Activated CD4-positive, alpha-beta T cell treated with anti-CD3 and anti-CD28 coated beads for 36 hours (primary cell): ENCODE results near the gene NFE2L2. TPM values are rescaled to one million over a fixed set of nuclear protein-coding genes. Genes with fewer than 3 reads are reported as not detected.
"Not testable (repeated sequence)": the region's sequence is repeated elsewhere in the genome, so short reads cannot be mapped to it uniquely, and the experiment has no call there.

ENCODE experiments used
- ATAC-seq: fragments of 200-7000 bp; cut with Tn5 transposase; one replicate; pipeline ENCODE4 v1.10.0; 2021; ENCODE audit warnings: mild to moderate bottlenecking, moderate library complexity
- CTCF ChIA-PET: fragments of 350-600 bp; sonication (Branson Sonifier 250); formaldehyde crosslinking; loops from one replicate; lab custom pipeline; 2021; ENCODE audit warnings: antibody characterized with exemption; lab: Charles Lee
- POLR2A ChIA-PET: fragments of 350-600 bp; sonication (Branson Sonifier 250); formaldehyde crosslinking; loops from one replicate; lab custom pipeline; 2021; ENCODE audit warnings: antibody characterized with exemption, inconsistent platforms; lab: Charles Lee
- DNase-seq: peaks from one replicate; pipeline ENCODE4 v3.0.0-alpha.2; 2020
- H3K27ac Mint-ChIP-seq: one replicate; pipeline ENCODE4 v1.8.0; 2021; ENCODE audit warnings: mixed read lengths
- H3K27me3 Mint-ChIP-seq: one replicate; pipeline ENCODE4 v1.8.0; 2021; ENCODE audit warnings: mixed read lengths
- H3K36me3 Mint-ChIP-seq: one replicate; pipeline ENCODE4 v1.8.0; 2021; ENCODE audit warnings: low read depth, mixed read lengths
- H3K4me1 Mint-ChIP-seq: one replicate; pipeline ENCODE4 v1.8.0; 2021; ENCODE audit warnings: mixed read lengths
- H3K4me3 Mint-ChIP-seq: one replicate; pipeline ENCODE4 v1.8.0; 2021; ENCODE audit warnings: mild to moderate bottlenecking, moderate library complexity, mixed read lengths
- H3K9me3 Mint-ChIP-seq: one replicate; pipeline ENCODE4 v1.8.0; 2021; ENCODE audit warnings: low read depth, mixed read lengths
- intact Hi-C, 2 experiments: fragments of 100-400 bp; cut with DNase I in 1 of 2; cut with micrococcal nuclease in 1 of 2; formaldehyde crosslinking; loops; one replicate each; pipeline versions ENCODE4 v1.14.2 to v1.15.1; 2022 to 2024; cut with DNase I, micrococcal nuclease
- total RNA-seq, 2 experiments: library from RNA; stranded (reverse); gene quantifications; one replicate each; pipeline ENCODE4 v1.2.3, GENCODE V29; 2021

NFE2L2 gene
- total RNA-seq, 2 experiments from 2014 or later, result 56.6 to 81.5 TPM

DNA sequence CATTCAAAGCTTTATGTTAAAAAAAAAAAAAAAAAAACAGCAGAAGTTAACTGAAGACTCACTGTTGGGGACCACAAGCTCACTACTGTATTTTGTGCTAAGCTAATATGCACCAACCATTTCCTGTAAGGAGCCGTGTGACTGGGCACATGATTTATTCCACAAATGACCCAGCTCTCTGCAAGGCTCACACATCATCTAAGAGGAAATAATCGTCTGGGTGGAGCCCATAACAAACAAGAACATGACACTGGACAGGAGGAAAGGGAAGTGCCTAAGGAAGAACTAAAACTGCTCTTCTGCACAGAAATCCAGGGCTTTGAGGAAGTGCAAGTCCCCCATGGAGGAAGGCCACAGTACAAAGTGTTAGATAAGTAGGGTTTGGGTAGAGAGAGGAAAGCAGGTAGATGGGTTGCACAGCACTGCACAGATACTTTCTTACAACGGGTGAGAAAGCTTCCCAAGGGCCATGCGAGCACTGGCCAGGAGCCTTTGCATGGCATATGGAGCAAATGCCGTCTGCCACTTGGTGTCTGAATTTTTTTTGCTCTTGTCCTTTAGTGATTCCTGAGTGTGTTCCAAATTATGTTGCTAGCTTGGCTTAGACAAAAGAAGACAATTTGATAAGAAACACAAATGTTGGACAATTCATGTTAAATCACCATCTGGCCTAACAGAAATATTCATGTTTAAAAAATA is 24.4 kb downstream of the NFE2L2 start:
- H3K27me3 Mint-ChIP-seq, result no peaks in the 10 kb centered on the region

DNA sequence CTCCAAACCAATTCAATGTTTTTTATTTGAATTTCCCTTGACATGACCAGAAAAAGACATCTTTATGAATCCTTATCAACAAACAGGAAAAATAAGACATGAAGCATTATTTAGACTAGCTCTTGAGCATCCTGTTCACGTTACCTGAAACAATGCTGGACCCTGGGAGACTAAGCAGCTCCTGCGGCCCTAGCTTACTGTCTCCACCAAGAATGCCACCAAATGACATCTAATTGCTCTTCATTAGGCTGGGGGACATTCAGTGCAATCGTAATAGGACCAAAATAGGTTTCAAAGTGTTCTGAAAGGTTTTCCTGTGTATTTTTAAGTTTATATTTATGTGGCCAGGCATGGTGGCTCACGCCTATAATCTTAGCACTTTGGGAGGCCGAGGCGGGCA is 25.5 kb downstream of the NFE2L2 start:
- H3K27me3 Mint-ChIP-seq, result no peaks in the 10 kb centered on the region
- no peak overlapping the region for H3K4me3 Mint-ChIP-seq
- intact Hi-C loops, result no loop called here
- H3K4me1 Mint-ChIP-seq, result peaks cover 74% of the 10 kb centered on the region
- DNase-seq (no peak), ATAC-seq (no peak)
- ChIA-PET POLR2A (interaction anchor here (1.1 to 1.8 kb wide), 3 partner anchors 24 to 74 kb away, joined by 3 to 8 read pairs (median 4); partner anchors contain the start of gene NFE2L2), CTCF (interaction anchor here (0.7 to 3.0 kb wide), 6 partner anchors 8 to 485 kb away, joined by 3 to 22 read pairs (median 5); partner anchors contain the start of gene NFE2L2)
- H3K27ac Mint-ChIP-seq, result peak overlapping the region; percentile 72
- peaks cover 47% of the 10 kb centered on the region for H3K36me3 Mint-ChIP-seq
- no peaks in the 10 kb centered on the region for H3K9me3 Mint-ChIP-seq

More for the DNA sequence above, 24.4 kb downstream of the NFE2L2 start:
- Mint-ChIP-seq H3K36me3 (peaks cover 48% of the 10 kb centered on the region), H3K27ac (peak overlapping the region; percentile 94), H3K4me3 (peak overlapping the region; percentile 4), H3K9me3 (no peaks in the 10 kb centered on the region), H3K4me1 (peaks cover 80% of the 10 kb centered on the region)
- DNase-seq, result peak; percentile 57
- peak; percentile 86 for ATAC-seq
- intact Hi-C loops, result loop anchor here (1.0 to 5.0 kb wide), 2 partner anchors 23 to 33 kb away; no protein-coding TSS in a partner anchor
- ChIA-PET CTCF (interaction anchor here (0.7 to 3.0 kb wide), 9 partner anchors 9 to 1239 kb away, joined by 3 to 22 read pairs (median 4); partner anchors contain the start of gene NFE2L2), POLR2A (interaction anchor here (0.7 to 1.8 kb wide), 8 partner anchors 11 to 75 kb away, joined by 3 to 8 read pairs (median 4); partner anchors contain the start of gene NFE2L2)

DNA sequence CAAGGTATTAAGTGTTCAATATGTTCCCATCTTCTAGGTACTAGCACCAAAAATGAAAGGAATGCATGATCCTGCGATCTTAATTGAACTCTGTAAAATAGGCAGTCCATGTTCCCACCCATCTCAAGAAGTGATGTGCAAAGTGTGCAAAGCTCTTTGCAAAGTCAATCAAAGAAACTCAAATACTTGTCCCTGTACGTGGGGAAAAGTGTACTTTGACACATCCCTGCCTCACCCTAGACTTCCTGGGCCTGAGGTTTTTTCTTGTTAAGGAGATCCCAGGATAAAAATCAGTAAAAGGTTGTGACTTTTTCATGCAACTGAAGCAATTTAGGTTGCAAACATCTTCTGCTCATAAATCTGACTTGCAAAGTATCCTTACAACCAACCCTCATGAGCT is 26.6 kb downstream of the NFE2L2 start:
- ATAC-seq, result no peak
- Mint-ChIP-seq H3K27me3 (no peaks in the 10 kb centered on the region), H3K27ac (peak overlapping the region; percentile 72)

DNA sequence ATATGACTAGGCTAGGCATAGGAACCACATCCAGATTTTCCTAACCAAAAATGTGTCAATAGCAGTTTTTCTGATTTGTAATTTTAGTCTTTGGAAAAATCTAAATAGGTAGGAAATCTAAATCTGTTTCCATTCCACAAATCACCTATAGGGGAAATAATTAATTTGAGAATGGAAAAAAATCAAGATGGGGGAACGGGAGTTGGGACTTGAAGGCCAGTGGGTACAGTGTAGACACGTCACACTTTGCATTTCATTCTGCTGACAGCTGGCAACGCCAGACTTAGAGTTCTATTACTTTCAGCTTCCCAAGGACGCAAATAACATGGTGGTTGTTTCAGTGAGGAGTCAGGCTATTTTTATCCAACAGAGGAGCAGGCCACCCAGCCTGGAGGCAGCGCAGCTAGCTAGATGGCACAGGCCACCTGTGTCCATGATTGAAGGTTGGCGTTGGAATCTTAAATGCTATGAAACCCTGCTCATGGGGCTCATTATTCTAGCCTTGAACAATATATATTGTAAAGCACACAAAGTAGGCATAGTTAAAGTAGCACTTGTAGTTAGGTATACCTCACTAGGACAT is 28.6 kb downstream of the NFE2L2 start:
- H3K4me3 Mint-ChIP-seq, result no peak overlapping the region
- no peaks in the 10 kb centered on the region for H3K27me3 Mint-ChIP-seq
- peak overlapping the region; percentile 38 for H3K27ac Mint-ChIP-seq
- intact Hi-C loops, result no loop called here
- CTCF ChIA-PET, result interaction anchor here (0.7 to 1.2 kb wide), 4 partner anchors 22 to 71 kb away, joined by 3 to 5 read pairs (median 4); no protein-coding TSS in a partner anchor
- no peak for DNase-seq
- H3K36me3 Mint-ChIP-seq, result peaks cover 50% of the 10 kb centered on the region
- no peaks in the 10 kb centered on the region for H3K9me3 Mint-ChIP-seq
- ATAC-seq, result no peak
- H3K4me1 Mint-ChIP-seq, result peaks cover 59% of the 10 kb centered on the region
- POLR2A ChIA-PET, result no interaction called here

More for the DNA sequence above, 26.6 kb downstream of the NFE2L2 start:
- POLR2A ChIA-PET, result no interaction called here
- CTCF ChIA-PET, result interaction anchor here (0.7 to 2.9 kb wide), 4 partner anchors 11 to 73 kb away, joined by 3 to 22 read pairs (median 4); partner anchors contain the start of gene NFE2L2
- peaks cover 47% of the 10 kb centered on the region for H3K36me3 Mint-ChIP-seq
- H3K4me1 Mint-ChIP-seq, result peaks cover 66% of the 10 kb centered on the region
- no peak overlapping the region for H3K4me3 Mint-ChIP-seq
- H3K9me3 Mint-ChIP-seq, result no peaks in the 10 kb centered on the region
- intact Hi-C loops, result no loop called here
- DNase-seq, result no peak

DNA sequence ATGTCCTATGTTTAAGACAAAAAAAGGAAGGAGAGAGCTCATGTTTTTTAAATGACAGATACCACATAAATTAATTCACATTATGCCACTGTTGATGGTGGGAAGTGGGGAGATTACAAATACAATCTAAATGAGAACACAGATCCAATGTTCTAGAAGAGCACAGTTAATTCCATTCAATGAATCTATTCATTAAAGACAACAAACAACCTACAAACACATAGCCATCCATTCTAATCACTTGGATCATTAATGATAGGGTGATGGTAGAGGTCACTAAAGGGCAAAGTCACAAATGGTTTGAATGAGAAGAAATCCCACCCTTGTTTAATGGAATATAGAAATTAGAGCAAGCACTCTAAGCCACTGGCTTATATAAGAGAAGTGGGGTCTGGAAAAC is 30.3 kb downstream of the NFE2L2 start:
- ChIA-PET POLR2A (interaction anchor here (0.6 kb wide), 1 partner anchor 64 kb away, joined by 3 read pairs; no protein-coding TSS in a partner anchor), CTCF (interaction anchor here (1.3 kb wide), 1 partner anchor 99 kb away, joined by 3 read pairs; no protein-coding TSS in a partner anchor)
- no peak overlapping the region for H3K4me3 Mint-ChIP-seq
- no peak for DNase-seq
- no peaks in the 10 kb centered on the region for H3K9me3 Mint-ChIP-seq
- peaks cover 55% of the 10 kb centered on the region for H3K4me1 Mint-ChIP-seq
- H3K27me3 Mint-ChIP-seq, result no peaks in the 10 kb centered on the region
- no peak for ATAC-seq
- H3K36me3 Mint-ChIP-seq, result peaks cover 56% of the 10 kb centered on the region
- peak overlapping the region; percentile 75 for H3K27ac Mint-ChIP-seq
- intact Hi-C loops, result no loop called here

DNA sequence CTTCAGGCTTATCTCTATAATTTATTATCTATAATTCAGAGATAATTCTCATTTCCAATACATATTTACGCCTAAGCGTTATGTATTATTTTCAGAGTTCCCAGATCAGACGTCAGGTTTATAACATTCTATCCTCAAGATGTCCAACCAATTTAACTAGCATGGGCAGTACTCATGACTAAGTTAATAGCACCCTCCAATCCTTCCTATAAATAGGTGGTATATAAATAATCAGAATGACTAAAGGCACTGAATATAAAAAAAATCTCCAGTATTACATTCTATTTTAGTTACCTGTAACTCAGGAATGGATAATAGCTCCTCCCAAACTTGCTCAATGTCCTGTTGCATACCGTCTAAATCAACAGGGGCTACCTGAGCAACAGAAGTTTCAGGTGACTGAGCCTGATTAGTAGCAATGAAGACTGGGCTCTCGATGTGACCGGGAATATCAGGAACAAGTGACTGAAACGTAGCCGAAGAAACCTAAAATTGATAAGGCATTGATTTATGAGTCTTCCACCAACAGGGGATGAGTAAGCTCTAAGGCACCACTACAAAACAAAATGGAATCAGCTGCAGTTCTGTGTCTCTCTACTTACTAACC is 32.3 kb downstream of the NFE2L2 start:
- H3K27ac Mint-ChIP-seq, result peak overlapping the region; percentile 74
- H3K36me3 Mint-ChIP-seq, result peaks cover 62% of the 10 kb centered on the region
- H3K9me3 Mint-ChIP-seq, result no peaks in the 10 kb centered on the region
- H3K4me3 Mint-ChIP-seq, result no peak overlapping the region
- no peaks in the 10 kb centered on the region for H3K27me3 Mint-ChIP-seq
- ATAC-seq (no peak), DNase-seq (no peak)
- CTCF ChIA-PET, result interaction anchor here (1.1 to 2.9 kb wide), 5 partner anchors 8 to 67 kb away, joined by 3 to 10 read pairs (median 5); no protein-coding TSS in a partner anchor
- intact Hi-C loops, result no loop called here
- H3K4me1 Mint-ChIP-seq, result peaks cover 49% of the 10 kb centered on the region
- POLR2A ChIA-PET, result interaction anchor here (1.6 kb wide), 1 partner anchor 32 kb away, joined by 7 read pairs; the partner anchor contains the start of gene NFE2L2

DNA sequence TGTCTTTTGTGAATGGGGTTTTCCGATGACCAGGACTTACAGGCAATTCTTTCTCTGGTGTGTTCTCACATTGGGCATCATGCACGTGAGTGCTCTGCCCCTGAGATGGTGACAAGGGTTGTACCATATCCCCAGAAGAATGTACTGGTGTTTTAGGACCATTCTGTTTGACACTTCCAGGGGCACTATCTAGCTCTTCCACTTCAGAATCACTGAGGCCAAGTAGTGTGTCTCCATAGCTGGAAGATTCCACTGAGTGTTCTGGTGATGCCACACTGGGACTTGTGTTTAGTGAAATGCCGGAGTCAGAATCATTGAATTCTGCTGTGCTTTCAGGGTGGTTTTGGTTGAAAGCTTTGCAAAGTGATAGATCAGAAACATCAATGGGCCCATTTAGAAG is 33.3 kb downstream of the NFE2L2 start:
- intact Hi-C loops, result no loop called here
- Mint-ChIP-seq H3K9me3 (no peaks in the 10 kb centered on the region), H3K27me3 (no peaks in the 10 kb centered on the region), H3K4me3 (no peak overlapping the region), H3K27ac (peak overlapping the region; percentile 85), H3K4me1 (peaks cover 46% of the 10 kb centered on the region), H3K36me3 (peaks cover 65% of the 10 kb centered on the region)
- no peak for ATAC-seq
- DNase-seq, result no peak
- POLR2A ChIA-PET, result interaction anchor here (1.6 kb wide), 1 partner anchor 33 kb away, joined by 7 read pairs; the partner anchor contains the start of gene NFE2L2
- CTCF ChIA-PET, result interaction anchor here (1.1 to 2.9 kb wide), 7 partner anchors 9 to 185 kb away, joined by 3 to 10 read pairs (median 3); no protein-coding TSS in a partner anchor

DNA sequence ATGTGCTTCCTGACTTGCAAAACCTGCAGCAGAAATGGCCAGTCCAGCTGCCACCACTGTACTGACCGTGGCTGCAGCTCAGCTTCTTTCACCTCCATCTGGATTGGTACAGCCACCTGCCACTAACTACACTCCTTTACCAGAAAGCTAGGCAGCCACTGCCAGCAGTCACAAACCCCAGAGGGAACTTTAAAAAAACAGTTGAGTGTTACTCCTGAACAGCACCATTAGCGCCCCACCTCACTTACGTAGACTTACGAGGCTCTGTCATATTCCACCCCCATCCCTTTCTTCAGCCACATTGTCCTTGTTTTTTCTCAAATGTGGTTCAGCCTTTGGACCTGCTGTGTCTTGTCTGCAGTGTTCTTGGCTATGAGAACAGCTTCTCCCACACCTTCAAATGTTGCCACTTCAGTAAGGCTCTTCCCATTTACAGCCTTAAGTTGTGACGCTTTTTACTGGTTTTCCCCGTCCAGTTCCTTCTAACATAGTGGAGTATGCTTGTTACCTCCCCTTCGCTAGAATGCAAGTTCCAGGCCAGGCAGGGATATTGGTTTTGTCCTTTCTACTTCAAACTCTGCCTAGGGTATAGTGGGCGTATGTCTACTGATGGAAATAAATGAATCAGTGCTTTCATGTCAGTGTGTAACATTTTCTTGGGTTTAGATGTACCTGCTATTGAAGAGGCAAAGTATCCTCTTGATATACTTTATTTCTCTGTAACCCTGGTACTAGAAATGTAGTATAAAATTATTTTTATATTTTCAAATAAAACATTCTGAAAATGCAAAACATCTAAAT is 34.9 kb downstream of the NFE2L2 start:
- ATAC-seq (peak; percentile 54), DNase-seq (no peak)
- peak overlapping the region; percentile 79 for H3K27ac Mint-ChIP-seq
- no peak overlapping the region for H3K4me3 Mint-ChIP-seq
- peaks cover 61% of the 10 kb centered on the region for H3K36me3 Mint-ChIP-seq
- intact Hi-C loops, result loop anchor here in 1 of 2 experiments (5.0 kb wide), 1 partner anchor 68 kb away; no protein-coding TSS in a partner anchor
- peaks cover 44% of the 10 kb centered on the region for H3K4me1 Mint-ChIP-seq
- H3K27me3 Mint-ChIP-seq, result no peaks in the 10 kb centered on the region
- H3K9me3 Mint-ChIP-seq, result no peaks in the 10 kb centered on the region
- ChIA-PET POLR2A (interaction anchor here (0.9 to 1.0 kb wide), 3 partner anchors 10 to 64 kb away, joined by 3 to 6 read pairs (median 3); partner anchors contain the start of gene NFE2L2), CTCF (interaction anchor here (0.5 to 2.9 kb wide), 8 partner anchors 10 to 106 kb away, joined by 3 to 10 read pairs (median 3); partner anchors contain the start of gene NFE2L2)

DNA sequence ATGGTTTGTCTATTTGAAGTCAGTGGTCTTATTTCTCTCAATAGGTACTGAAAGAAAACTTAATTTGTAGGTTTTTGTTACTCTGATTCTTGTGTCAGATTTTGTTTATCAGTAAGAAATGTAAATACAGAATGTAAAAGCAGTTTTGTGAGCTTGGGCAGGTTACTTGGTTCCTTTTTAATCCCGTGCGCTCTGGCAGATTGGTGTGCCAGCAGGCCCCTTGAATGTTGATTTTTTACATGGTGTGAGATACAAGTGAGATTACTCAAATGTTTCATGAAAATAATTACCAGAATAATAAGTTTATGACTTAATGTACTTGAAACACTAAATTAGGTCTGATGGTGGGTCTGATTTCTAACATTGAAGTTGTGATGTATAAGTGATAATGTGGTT is 38.6 kb downstream of the NFE2L2 start:
- H3K9me3 Mint-ChIP-seq, result no peaks in the 10 kb centered on the region
- no peak overlapping the region for H3K4me3 Mint-ChIP-seq
- DNase-seq, result no peak
- peaks cover 41% of the 10 kb centered on the region for H3K4me1 Mint-ChIP-seq
- H3K27ac Mint-ChIP-seq, result peak overlapping the region; percentile 61
- intact Hi-C loops, result loop anchor here in 1 of 2 experiments (5.0 kb wide), 1 partner anchor 71 kb away; no protein-coding TSS in a partner anchor
- no peak for ATAC-seq
- ChIA-PET POLR2A (interaction anchor here (0.6 to 1.2 kb wide), 2 partner anchors 14 to 39 kb away, joined by 3 read pairs; no protein-coding TSS in a partner anchor), CTCF (interaction anchor here (0.8 to 1.4 kb wide), 6 partner anchors 9 to 110 kb away, joined by 3 to 5 read pairs (median 3); partner anchors contain the start of genes HNRNPA3 and NFE2L2)
- no peaks in the 10 kb centered on the region for H3K27me3 Mint-ChIP-seq
- peaks cover 59% of the 10 kb centered on the region for H3K36me3 Mint-ChIP-seq

DNA sequence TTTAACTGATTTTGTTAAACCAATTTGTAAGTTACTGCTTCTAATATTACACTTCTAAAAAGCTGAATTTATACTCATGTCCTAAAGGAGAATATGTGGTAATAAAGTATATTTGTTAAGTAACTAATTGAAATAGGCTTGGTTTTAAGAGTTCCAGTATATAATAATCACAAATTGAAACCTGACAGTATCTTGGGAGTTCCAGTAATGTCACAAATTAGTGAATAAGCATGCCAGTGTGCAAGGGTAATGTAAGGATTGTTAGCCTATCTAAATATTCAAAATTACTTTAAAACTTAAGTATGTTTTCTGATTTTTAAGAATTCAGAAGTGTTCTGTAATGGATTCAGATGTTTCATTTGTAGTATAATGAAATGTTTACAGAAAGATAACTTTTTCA is 41.1 kb downstream of the NFE2L2 start:
- DNase-seq, intact Hi-C loops, ATAC-seq, H3K4me3 Mint-ChIP-seq, H3K27ac Mint-ChIP-seq, H3K27me3 Mint-ChIP-seq, H3K9me3 Mint-ChIP-seq, POLR2A ChIA-PET: not testable (repeated sequence)
- Mint-ChIP-seq H3K36me3 (peaks cover 62% of the 10 kb centered on the region), H3K4me1 (peaks cover 41% of the 10 kb centered on the region)
- CTCF ChIA-PET, result interaction anchor here (0.7 kb wide), 2 partner anchors 24 to 40 kb away, joined by 3 read pairs; no protein-coding TSS in a partner anchor
